HEK293T (cell line): ENCODE measurements around the gene TRIM56.
"Not testable (repeated sequence)": the region's sequence is repeated elsewhere in the genome, so short reads cannot be mapped to it uniquely, and the experiment has no call there.

Experiments used
- CTCF ChIA-PET: fragments of 350-600 bp; formaldehyde crosslinking; extraction: SDS; loops from one replicate; lab custom pipeline; 2021; ENCODE audit warnings: antibody characterized with exemption, inconsistent platforms; lab: Yijun Ruan, JAX
- POLR2A ChIA-PET: fragments of 350-600 bp; formaldehyde crosslinking; extraction: SDS; loops from one replicate; lab custom pipeline; 2020; ENCODE audit warnings: antibody characterized with exemption, inconsistent platforms; lab: Yijun Ruan, JAX
- DNase-seq: peaks from one replicate; pipeline ENCODE4 v3.0.0; 2012; ENCODE audit warnings: mixed read lengths; ENCODE audit errors: extremely low spot score
- ARNT ChIP-seq: fragments of 450-650 bp; IDR thresholded peaks from 2 replicates; pipeline ENCODE4 v1.6.1; 2017; ENCODE audit warnings: mild to moderate bottlenecking
- BHLHE40 ChIP-seq: fragments of 450-650 bp; IDR thresholded peaks from 2 replicates; pipeline ENCODE4 v1.6.1; 2016; ENCODE audit warnings: mild to moderate bottlenecking, moderate library complexity, borderline replicate concordance
- CTBP1 ChIP-seq: fragments of 450-650 bp; IDR thresholded peaks from 2 replicates; pipeline ENCODE4 v1.6.1; 2016; ENCODE audit warnings: borderline replicate concordance
- ELF4 ChIP-seq: fragments of 450-650 bp; IDR thresholded peaks from 2 replicates; pipeline ENCODE4 v1.6.1; 2017; ENCODE audit warnings: antibody characterized with exemption
- FOXA1 ChIP-seq: fragments of 450-650 bp; IDR thresholded peaks from 2 replicates; pipeline ENCODE4 v1.6.1; 2016; ENCODE audit warnings: mild to moderate bottlenecking
- FOXK2 ChIP-seq: fragments of 450-650 bp; IDR thresholded peaks from 2 replicates; pipeline ENCODE4 v1.6.1; 2016; ENCODE audit warnings: mild to moderate bottlenecking
- FOXM1 ChIP-seq: fragments of 450-650 bp; IDR thresholded peaks from 2 replicates; pipeline ENCODE4 v1.6.1; 2017; ENCODE audit warnings: mild to moderate bottlenecking, borderline replicate concordance
- HDGF ChIP-seq: fragments of 450-650 bp; IDR thresholded peaks from 2 replicates; pipeline ENCODE4 v1.6.1; 2017; ENCODE audit warnings: antibody characterized with exemption, borderline replicate concordance
- L3MBTL2 ChIP-seq: fragments of 450-650 bp; conservative IDR thresholded peaks from 2 replicates; pipeline ENCODE4 v1.6.1; 2016; ENCODE audit warnings: mild to moderate bottlenecking
- LEF1 ChIP-seq: fragments of 450-650 bp; IDR thresholded peaks from 2 replicates; pipeline ENCODE4 v1.6.1; 2017; ENCODE audit warnings: mild to moderate bottlenecking, borderline replicate concordance
- NFRKB ChIP-seq: fragments of 450-650 bp; IDR thresholded peaks from 2 replicates; pipeline ENCODE4 v1.6.1; 2016; ENCODE audit warnings: mild to moderate bottlenecking, moderate library complexity
- SP1 ChIP-seq: fragments of 450-650 bp; IDR thresholded peaks from 2 replicates; pipeline ENCODE4 v1.6.1; 2017
- SUZ12 ChIP-seq: fragments of 450-650 bp; IDR thresholded peaks from 2 replicates; pipeline ENCODE4 v1.6.1; 2016; ENCODE audit warnings: mild to moderate bottlenecking
- TARDBP ChIP-seq: fragments of 450-650 bp; IDR thresholded peaks from 2 replicates; pipeline ENCODE4 v1.6.1; 2016
- ZNF384 ChIP-seq: fragments of 450-650 bp; IDR thresholded peaks from 2 replicates; pipeline ENCODE4 v1.6.1; 2016
- TF ChIP-seq, protein P1 (sequence below): fragments of 450-650 bp; IDR thresholded peaks from 2 replicates; pipeline ENCODE4 v1.6.1; 2016

TRIM56 gene

DNA sequence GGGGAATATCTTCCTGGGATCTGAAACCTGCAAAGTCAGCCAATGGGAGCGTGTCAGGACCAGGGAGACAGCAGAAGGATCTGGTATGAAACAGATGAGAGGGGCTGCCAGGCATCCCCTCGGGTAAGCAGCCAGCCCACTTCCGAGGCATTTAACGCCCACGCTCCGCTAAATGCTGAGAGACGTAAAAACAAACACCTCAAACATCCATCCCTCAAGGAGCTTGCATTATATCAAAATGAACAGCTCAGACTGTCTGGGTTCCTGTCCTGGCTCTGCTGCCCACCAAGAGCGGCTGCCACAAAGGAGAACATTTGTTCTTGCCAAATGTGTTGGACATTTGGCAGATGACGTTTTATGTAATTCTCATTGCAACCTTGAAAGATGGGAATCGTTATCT is 34.6 kb downstream of the TRIM56 start:
- ChIA-PET CTCF (no interaction called here), POLR2A (no interaction called here)
- TF ChIP-seq ARNT (no peak), FOXM1 (no peak), TARDBP (no peak), CTBP1 (no peak), HDGF (no peak), FOXA1 (no peak), SUZ12 (no peak), LEF1 (no peak), L3MBTL2 (no peak), ZNF384 (no peak), BHLHE40 (no peak), FOXK2 (no peak), SP1 (no peak)
- TF ChIP-seq, protein P1, sequence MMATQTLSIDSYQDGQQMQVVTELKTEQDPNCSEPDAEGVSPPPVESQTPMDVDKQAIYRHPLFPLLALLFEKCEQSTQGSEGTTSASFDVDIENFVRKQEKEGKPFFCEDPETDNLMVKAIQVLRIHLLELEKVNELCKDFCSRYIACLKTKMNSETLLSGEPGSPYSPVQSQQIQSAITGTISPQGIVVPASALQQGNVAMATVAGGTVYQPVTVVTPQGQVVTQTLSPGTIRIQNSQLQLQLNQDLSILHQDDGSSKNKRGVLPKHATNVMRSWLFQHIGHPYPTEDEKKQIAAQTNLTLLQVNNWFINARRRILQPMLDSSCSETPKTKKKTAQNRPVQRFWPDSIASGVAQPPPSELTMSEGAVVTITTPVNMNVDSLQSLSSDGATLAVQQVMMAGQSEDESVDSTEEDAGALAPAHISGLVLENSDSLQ: no peak

DNA sequence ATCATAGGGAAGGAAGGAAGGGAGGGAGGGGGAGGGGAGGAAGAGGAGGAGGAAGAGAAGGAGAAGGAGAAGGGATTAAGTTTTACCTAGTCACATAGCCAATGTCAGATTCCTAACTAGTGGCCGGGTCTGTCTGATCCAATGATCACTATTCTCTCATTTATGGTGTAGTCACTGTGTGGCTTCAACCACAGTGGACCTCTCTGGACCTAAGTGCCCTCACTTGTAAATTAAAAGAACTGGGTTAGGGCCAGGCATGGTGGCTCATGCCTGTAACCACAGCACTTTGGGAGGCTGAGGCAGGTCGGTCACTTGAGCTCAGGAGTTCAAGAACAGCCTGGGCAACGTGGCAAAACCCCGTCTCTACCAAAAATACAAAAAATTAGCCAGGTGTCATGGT is 35.0 kb downstream of the TRIM56 start:
- no peak for DNase-seq
- TF ChIP-seq FOXK2: no peak
- no peak for TF ChIP-seq TARDBP
- POLR2A ChIA-PET: no interaction called here
- CTCF ChIA-PET: no interaction called here

More for the DNA sequence above, 34.6 kb downstream of the TRIM56 start:
- no peak for DNase-seq

DNA sequence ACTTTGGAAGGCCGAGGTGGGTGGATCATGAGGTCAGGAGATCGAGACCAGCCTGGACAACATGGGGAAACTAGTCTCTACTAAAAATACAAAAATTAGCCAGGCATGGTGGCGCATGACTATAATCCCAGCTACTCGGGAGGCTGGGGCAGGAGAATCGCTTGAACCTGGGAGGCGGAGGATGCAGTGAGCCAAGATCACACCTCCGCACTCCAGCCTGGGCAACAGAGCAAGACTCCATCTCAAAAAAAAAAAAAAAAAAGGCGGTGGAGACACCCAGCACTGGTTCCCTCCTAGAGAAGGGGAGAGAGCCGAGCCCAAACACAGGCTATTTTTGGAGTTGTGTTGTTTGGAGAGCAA is 36.3 kb downstream of the TRIM56 start:
- POLR2A ChIA-PET, DNase-seq, CTCF ChIA-PET: not testable (repeated sequence)

DNA sequence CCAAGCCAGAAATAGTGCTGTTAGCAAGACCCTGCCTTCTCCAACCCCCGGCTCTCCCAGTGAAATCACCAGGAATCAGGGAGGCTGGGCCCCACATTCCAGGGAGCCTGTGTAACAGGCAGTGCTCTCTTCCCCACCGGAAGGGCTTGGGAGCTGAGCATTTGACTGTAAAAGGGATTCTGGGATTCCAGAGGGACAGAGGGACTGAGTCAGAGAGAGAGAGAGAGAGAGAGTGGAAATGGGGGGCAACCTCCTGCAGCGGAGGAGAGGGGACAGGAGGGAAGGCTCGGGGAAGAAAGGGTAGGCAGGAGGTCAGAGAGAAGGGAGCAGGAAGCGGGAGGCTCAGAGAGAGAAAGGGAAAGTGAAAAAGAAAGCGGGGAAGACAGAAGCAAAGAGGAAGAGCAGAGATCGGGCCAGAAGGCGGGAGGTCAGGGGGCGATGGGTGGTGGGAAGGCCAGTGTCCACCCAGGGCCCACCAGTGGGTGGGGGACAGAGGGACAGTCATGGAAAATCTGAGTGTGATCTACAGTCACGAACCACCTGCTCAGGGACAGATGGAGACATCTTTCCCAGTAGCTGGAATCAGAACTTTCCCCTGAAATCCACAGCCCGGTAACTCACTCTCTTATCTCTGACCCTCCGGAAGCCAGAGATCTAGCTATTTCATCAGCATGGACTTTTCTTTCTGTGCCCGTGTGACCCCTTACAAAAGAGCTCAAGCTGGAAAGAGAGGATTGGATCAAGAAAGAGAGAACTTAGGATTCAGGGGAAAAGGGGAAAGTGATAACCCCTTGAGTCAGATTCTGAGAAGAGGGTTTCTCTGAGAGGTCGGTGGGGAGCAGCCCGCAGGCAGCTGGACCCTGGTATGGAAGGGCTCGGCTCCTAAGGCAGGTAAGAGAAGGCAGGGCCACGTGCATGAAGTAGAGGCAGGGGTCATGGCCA is 37.0 kb downstream of the TRIM56 start:
- ChIA-PET POLR2A (interaction anchor here (1.3 to 1.4 kb wide), 2 partner anchors 16 to 233 kb away, joined by 3 to 4 read pairs; partner anchors contain the start of gene UFSP1), CTCF (interaction anchor here (1.1 kb wide), 1 partner anchor 22 kb away, joined by 3 read pairs; no protein-coding TSS in a partner anchor)
- TF ChIP-seq FOXM1 (no peak), HDGF (no peak), SP1 (no peak), SUZ12 (no peak), ELF4 (no peak), FOXK2 (no peak), TARDBP (no peak), ZNF384 (no peak), L3MBTL2 (no peak), BHLHE40 (no peak), CTBP1 (no peak), FOXA1 (no peak), LEF1 (no peak), ARNT (no peak), NFRKB (no peak)
- TF ChIP-seq, protein P1: no peak
- no peak for DNase-seq

DNA sequence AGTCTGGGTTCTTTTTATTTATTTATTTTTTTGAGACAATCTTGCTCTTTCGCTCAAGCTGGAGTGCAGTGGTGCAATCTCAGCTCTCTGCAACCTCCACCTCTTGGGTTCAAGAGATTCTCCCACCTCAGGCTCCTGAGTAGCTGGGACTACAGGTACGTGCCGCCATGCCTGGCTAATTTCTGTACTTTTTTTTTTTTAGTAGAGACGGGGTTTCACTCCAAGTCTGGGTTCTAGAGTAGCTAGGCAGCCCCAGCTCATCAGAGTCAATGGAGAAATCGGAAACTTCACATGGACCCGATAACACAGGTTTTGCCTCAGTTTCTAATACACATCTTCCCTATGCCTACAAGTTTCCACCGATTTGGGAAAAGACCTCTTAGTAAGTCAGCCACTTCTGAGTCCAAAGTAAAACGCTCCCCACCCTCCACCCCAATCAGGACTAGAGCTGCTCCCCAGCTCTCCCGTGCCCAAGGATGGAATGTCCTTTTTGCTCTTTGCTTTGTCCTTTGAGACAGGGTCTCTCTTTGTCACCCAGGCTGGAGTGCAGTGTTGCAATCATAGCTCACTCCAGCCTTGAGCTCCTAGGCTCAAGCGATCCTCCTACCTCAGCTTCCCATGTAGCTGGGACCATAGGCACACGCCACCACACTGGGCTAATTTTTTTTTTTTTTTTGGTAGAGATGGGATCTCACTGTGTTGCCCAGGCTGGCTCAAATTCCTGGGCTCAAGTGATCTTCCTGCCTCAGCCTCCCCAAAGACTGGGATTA is 37.8 kb downstream of the TRIM56 start:
- DNase-seq: no peak

More for the DNA sequence above, 37.8 kb downstream of the TRIM56 start:
- CTCF ChIA-PET: interaction anchor here (1.1 kb wide), 1 partner anchor 21 kb away, joined by 3 read pairs; no protein-coding TSS in a partner anchor
- no peak for TF ChIP-seq NFRKB
- no peak for TF ChIP-seq LEF1
- no peak for TF ChIP-seq ARNT
- TF ChIP-seq ELF4: no peak
- TF ChIP-seq FOXA1: no peak
- TF ChIP-seq, protein P1: no peak
- TF ChIP-seq FOXK2: no peak
- no peak for TF ChIP-seq HDGF
- no peak for TF ChIP-seq L3MBTL2
- no peak for TF ChIP-seq FOXM1
- no peak for TF ChIP-seq ZNF384
- TF ChIP-seq CTBP1: no peak
- no peak for TF ChIP-seq SP1
- TF ChIP-seq BHLHE40: no peak
- TF ChIP-seq TARDBP: no peak
- POLR2A ChIA-PET: interaction anchor here (1.3 to 1.4 kb wide), 2 partner anchors 15 to 234 kb away, joined by 3 to 4 read pairs; partner anchors contain the start of gene UFSP1
